ENCODE results near the gene LRRK2. TPM values are rescaled to one million over a fixed set of nuclear protein-coding genes. Genes with fewer than 3 reads are reported as not detected.

LRRK2 gene
- total and polyA plus RNA-seq, 10 of the 15 experiments (the other 5 are each of a cell fraction or from before 2014, with no cell fraction given), result 0.80 to 32.6 (median 1.4) TPM

GRCh38 chr12:40238266-40238902 lies 13.6 kb downstream of the LRRK2 start:
- no peaks in the 10 kb centered on the region for H3K36me3 ChIP-seq (ENCODE audit: control insufficient read depth in 2 of 2, insufficient read depth in 2 of 2, low read length in 1 of 2)
- H3K4me3 ChIP-seq, result no peak overlapping the region
- H3K27ac ChIP-seq (ENCODE audit: control insufficient read depth, insufficient read depth), result no peak overlapping the region
- 63% methylated on average over 1 of the region's 1 CpG for WGBS (ENCODE audit: insufficient coverage, insufficient replicate concordance, low lambda C conversion rate, missing lambda C conversion rate)
- ATAC-seq (peak; percentile 48), DNase-seq (ENCODE audit: low read depth, low spot score) (no peak), FAIRE-seq (no peak)
- no peak overlapping the region for H3K4me2 ChIP-seq (ENCODE audit: control insufficient read depth, insufficient read depth)
- intact Hi-C loops (cut with micrococcal nuclease; ENCODE audit: unreplicated experiment), result no loop called here
- no TSS peak for BruUV-seq (replicated peaks)
- no peak overlapping the region for H3K9ac ChIP-seq (ENCODE audit: control insufficient read depth, insufficient read depth, low read length)
- no peaks in the 10 kb centered on the region for H4K20me1 ChIP-seq (ENCODE audit: control insufficient read depth, insufficient read depth)
- SMC1A ChIA-PET (ENCODE audit: uncharacterized antibody, unreplicated experiment), result interaction anchor here (1.0 to 1.3 kb wide), 6 partner anchors 9 to 75 kb away, joined by 3 to 8 read pairs (median 4); no protein-coding TSS in a partner anchor
- H3K9me3 ChIP-seq (replicated peaks; ENCODE audit: control insufficient read depth, insufficient read depth, low read length), result no peaks in the 10 kb centered on the region; the same call in 2 of the 3 replicates
- peaks cover 3% of the 10 kb centered on the region; the same call in 1 of the 2 replicates for H3K4me1 ChIP-seq (ENCODE audit: control insufficient read depth, insufficient read depth, low read length)
- TF ChIP-seq FOXM1 (IDR thresholded peaks at IDR 0.05; ENCODE audit: low read depth, low read length) (no peak), RFX5 (IDR thresholded peaks at IDR 0.05; ENCODE audit: low read depth, low read length) (no peak), RUNX3 (IDR thresholded peaks at IDR 0.05; ENCODE audit: low read length) (no peak), SRF (IDR thresholded peaks at IDR 0.05; ENCODE audit: low read depth in 2 of 2, low read length in 2 of 2) (no peak), NKRF (conservative IDR thresholded peaks at IDR 0.05) (no peak)
- CTCF ChIA-PET, result interaction anchor here (0.9 to 1.8 kb wide), 5 partner anchors 10 to 86 kb away, joined by 3 to 6 read pairs (median 5); no protein-coding TSS in a partner anchor
- no peaks in the 10 kb centered on the region for H3K79me2 ChIP-seq (ENCODE audit: control insufficient read depth, insufficient read depth, low read length)
- POLR2A ChIA-PET, result interaction anchor here (1.5 to 2.1 kb wide), 2 partner anchors 8 to 11 kb away, joined by 3 to 6 read pairs; no protein-coding TSS in a partner anchor
- no peaks in the 10 kb centered on the region for H3K27me3 ChIP-seq (replicated peaks in 1 of 2; ENCODE audit: control insufficient read depth in 2 of 2, insufficient read depth in 2 of 2, low read length in 1 of 2)
- no peak overlapping the region for H2AFZ ChIP-seq (ENCODE audit: control insufficient read depth, low read depth, low read length)
- in situ Hi-C loops (cut with MboI), result no loop called here
- RAD21 ChIA-PET (ENCODE audit: unreplicated experiment), result no interaction called here
